Ovary (tissue), 3 donors: ENCODE results near the gene MSH3.

ENCODE experiments used
- EP300 ChIP-seq: sonication (generic); formaldehyde crosslinking; IDR thresholded peaks from one replicate; pipeline ENCODE4 v1.6.1; 2017; ENCODE audit warnings: antibody characterized with exemption
- POLR2A ChIP-seq: fragments of 450-650 bp; IDR thresholded peaks from one replicate; pipeline ENCODE4 v1.6.1; 2017; ENCODE audit warnings: antibody characterized with exemption, mild to moderate bottlenecking, moderate library complexity
- TF ChIP-seq, protein P1 (sequence below), 3 donors: fragments of 450-650 bp in 2 of 3; fragments of 200-600 bp in 1 of 3; IDR thresholded peaks; one replicate each; pipeline versions ENCODE4 v1.5.1 to v1.8.0; 2016 to 2022; ENCODE audit warnings: antibody characterized with exemption in 3 of 3, mild to moderate bottlenecking in 1 of 3
- donor health status: DM: no; HTN: no; CAD: no.

DNA sequence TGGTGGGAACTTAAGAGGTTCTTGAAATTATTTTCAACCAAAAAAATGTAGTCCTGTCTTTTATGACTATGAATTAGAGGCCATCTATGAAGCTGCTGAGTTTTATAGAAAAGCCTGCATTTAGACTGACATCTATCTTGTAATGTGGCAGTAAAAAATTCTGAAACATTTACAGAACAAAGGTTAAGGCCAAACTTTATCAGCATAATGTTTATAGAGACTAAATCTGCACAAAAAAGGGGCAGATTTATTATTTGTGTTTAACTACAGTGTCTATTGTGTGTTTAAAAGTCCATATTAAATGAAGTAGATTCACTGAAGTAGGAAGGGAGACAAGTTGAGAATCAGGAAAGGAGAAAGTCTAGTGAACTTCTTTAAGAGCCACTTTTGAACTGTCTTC lies 47.1 kb upstream of the MSH3 start:
- TF ChIP-seq, protein P1, sequence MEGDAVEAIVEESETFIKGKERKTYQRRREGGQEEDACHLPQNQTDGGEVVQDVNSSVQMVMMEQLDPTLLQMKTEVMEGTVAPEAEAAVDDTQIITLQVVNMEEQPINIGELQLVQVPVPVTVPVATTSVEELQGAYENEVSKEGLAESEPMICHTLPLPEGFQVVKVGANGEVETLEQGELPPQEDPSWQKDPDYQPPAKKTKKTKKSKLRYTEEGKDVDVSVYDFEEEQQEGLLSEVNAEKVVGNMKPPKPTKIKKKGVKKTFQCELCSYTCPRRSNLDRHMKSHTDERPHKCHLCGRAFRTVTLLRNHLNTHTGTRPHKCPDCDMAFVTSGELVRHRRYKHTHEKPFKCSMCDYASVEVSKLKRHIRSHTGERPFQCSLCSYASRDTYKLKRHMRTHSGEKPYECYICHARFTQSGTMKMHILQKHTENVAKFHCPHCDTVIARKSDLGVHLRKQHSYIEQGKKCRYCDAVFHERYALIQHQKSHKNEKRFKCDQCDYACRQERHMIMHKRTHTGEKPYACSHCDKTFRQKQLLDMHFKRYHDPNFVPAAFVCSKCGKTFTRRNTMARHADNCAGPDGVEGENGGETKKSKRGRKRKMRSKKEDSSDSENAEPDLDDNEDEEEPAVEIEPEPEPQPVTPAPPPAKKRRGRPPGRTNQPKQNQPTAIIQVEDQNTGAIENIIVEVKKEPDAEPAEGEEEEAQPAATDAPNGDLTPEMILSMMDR (IDR thresholded peaks at IDR 0.05) = no peak
- TF ChIP-seq POLR2A (no peak), EP300 (no peak)
